ENCODE data around the gene BDKRB2.

Gene BDKRB2

GRCh38 chr14:96197163-96197852 is 7.3 kb upstream of the BDKRB2 start:
- no peak for DNase-seq (ENCODE audit: low spot score)
- no peak for TF ChIP-seq CTCF (IDR thresholded peaks at IDR 0.05; ENCODE audit: borderline replicate concordance, control extremely low read depth, extremely low read depth, insufficient read depth, missing control alignments)
- in situ Hi-C loops (cut with MboI; ENCODE audit: low sequenced_read_pairs, unreplicated experiment) = no loop called here

- in situ Hi-C loops (cut with MboI; ENCODE audit: low sequenced_read_pairs, unreplicated experiment) = no loop called here
Observed at GRCh38 chr14:96197969-96198368, 6.7 kb upstream of the BDKRB2 start.

GRCh38 chr14:96198430-96199130 is 6.1 kb upstream of the BDKRB2 start:
- in situ Hi-C loops (cut with MboI; ENCODE audit: low sequenced_read_pairs, unreplicated experiment) = no loop called here
- TF ChIP-seq CTCF (IDR thresholded peaks at IDR 0.05; ENCODE audit: borderline replicate concordance, control extremely low read depth, extremely low read depth, insufficient read depth, missing control alignments) = no peak
- no peak for DNase-seq (ENCODE audit: low spot score)

More at GRCh38 chr14:96197969-96198368, 6.7 kb upstream of the BDKRB2 start:
- no peak for DNase-seq (ENCODE audit: low spot score)
- TF ChIP-seq CTCF (IDR thresholded peaks at IDR 0.05; ENCODE audit: borderline replicate concordance, control extremely low read depth, extremely low read depth, insufficient read depth, missing control alignments) = no peak

- DNase-seq (ENCODE audit: low spot score) = no peak
- in situ Hi-C loops (cut with MboI; ENCODE audit: low sequenced_read_pairs, unreplicated experiment) = no loop called here
- no peak for TF ChIP-seq CTCF (IDR thresholded peaks at IDR 0.05; ENCODE audit: borderline replicate concordance, control extremely low read depth, extremely low read depth, insufficient read depth, missing control alignments)
Observed at GRCh38 chr14:96201157-96201556, 3.5 kb upstream of the BDKRB2 start.

GRCh38 chr14:96201965-96202364 is 2.7 kb upstream of the BDKRB2 start:
- TF ChIP-seq CTCF (IDR thresholded peaks at IDR 0.05; ENCODE audit: borderline replicate concordance, control extremely low read depth, extremely low read depth, insufficient read depth, missing control alignments) = no peak
- in situ Hi-C loops (cut with MboI; ENCODE audit: low sequenced_read_pairs, unreplicated experiment) = no loop called here
- DNase-seq (ENCODE audit: low spot score) = no peak

- in situ Hi-C loops (cut with MboI; ENCODE audit: low sequenced_read_pairs, unreplicated experiment) = no loop called here
- no peak for TF ChIP-seq CTCF (IDR thresholded peaks at IDR 0.05; ENCODE audit: borderline replicate concordance, control extremely low read depth, extremely low read depth, insufficient read depth, missing control alignments)
- no peak for DNase-seq (ENCODE audit: low spot score)
Observed at GRCh38 chr14:96202441-96203094, 2.1 kb upstream of the BDKRB2 start.
